OCI-LY7 (cell line): ENCODE results near the gene RCBTB2. TPM values are rescaled to one million over a fixed set of nuclear protein-coding genes. Genes with fewer than 3 reads are reported as not detected.

Source experiments
- BruUV-seq: library from RNA; stranded (reverse); fragments of 400-500 nt; replicated peaks from 2 replicates; lab custom pipeline; 2021; lab: Mats Ljungman, UMichigan
- CTCF ChIA-PET: fragments of 300-600 bp; sonication (Branson Sonifier 250); formaldehyde crosslinking; loops from one replicate; lab custom pipeline; 2022; ENCODE audit warnings: antibody characterized with exemption; ENCODE audit not compliant: unreplicated experiment; lab: Charles Lee
- POLR2A ChIA-PET: fragments of 300-600 bp; sonication (Branson Sonifier 250); formaldehyde crosslinking; loops from one replicate; lab custom pipeline; 2022; ENCODE audit warnings: antibody characterized with exemption; lab: Charles Lee
- DNase-seq: peaks from one replicate; pipeline ENCODE4 v3.0.0-alpha.2; 2015; ENCODE audit warnings: low spot score
- H2AFZ ChIP-seq: fragments of 200-600 bp; sonication (generic), shearing (Covaris generic); 2 replicates; pipeline ENCODE4 v1.6.1; 2014; ENCODE audit warnings: mild to moderate bottlenecking, antibody characterized with exemption, low read length, moderate library complexity
- H3K27ac ChIP-seq: fragments of 200-600 bp; sonication (generic); 2 replicates; pipeline ENCODE4 v1.5.1; 2014; ENCODE audit warnings: mixed run types, low read depth, mild to moderate bottlenecking, moderate library complexity, low read length, inconsistent platforms; ENCODE audit not compliant: poor library complexity, severe bottlenecking
- H3K36me3 ChIP-seq: fragments of 200-600 bp; sonication (generic); 2 replicates; pipeline ENCODE4 v1.6.1; 2014; ENCODE audit warnings: mild to moderate bottlenecking, antibody characterized with exemption, low read length, moderate library complexity, mixed read lengths; ENCODE audit not compliant: insufficient read depth
- H3K4me1 ChIP-seq: fragments of 200-600 bp; sonication (generic); 2 replicates; pipeline ENCODE4 v1.5.1; 2014; ENCODE audit warnings: mild to moderate bottlenecking, low read length; ENCODE audit not compliant: insufficient read depth, poor library complexity, severe bottlenecking
- H3K4me2 ChIP-seq: fragments of 200-600 bp; sonication (generic); 2 replicates; pipeline ENCODE4 v1.6.1; 2014; ENCODE audit warnings: mild to moderate bottlenecking, low read length
- H3K4me3 ChIP-seq: fragments of 200-600 bp; sonication (generic); 2 replicates; pipeline ENCODE4 v1.5.1; 2014; ENCODE audit warnings: mild to moderate bottlenecking, low read depth, low read length; ENCODE audit not compliant: poor library complexity, severe bottlenecking
- H3K79me2 ChIP-seq: fragments of 200-600 bp; sonication (generic); 2 replicates; pipeline ENCODE4 v1.6.1; 2016; ENCODE audit warnings: low read depth, mild to moderate bottlenecking, low read length, moderate library complexity, mixed read lengths; ENCODE audit not compliant: insufficient read depth
- H3K9me2 ChIP-seq: fragments of 200-600 bp; sonication (generic); 2 replicates; pipeline ENCODE4 v1.6.1; 2016; ENCODE audit warnings: mild to moderate bottlenecking, low read length, mixed read lengths; ENCODE audit not compliant: insufficient read depth
- H3K9me3 ChIP-seq: fragments of 200-600 bp; sonication (generic); 2 replicates; pipeline ENCODE4 v1.6.1; 2014; ENCODE audit warnings: mild to moderate bottlenecking, mixed run types, low read length, mixed read lengths
- H4K20me1 ChIP-seq: fragments of 200-600 bp; sonication (generic); 2 replicates; pipeline ENCODE4 v1.6.1; 2014; ENCODE audit warnings: mild to moderate bottlenecking, antibody characterized with exemption, low read length, moderate library complexity, mixed read lengths; ENCODE audit not compliant: insufficient read depth
- EZH2phosphoT487 ChIP-seq: fragments of 200-600 bp; sonication (generic); IDR thresholded peaks from 2 replicates; pipeline ENCODE4 v1.6.1; 2018; ENCODE audit warnings: low read depth, borderline replicate concordance, mild to moderate bottlenecking, mixed run types, antibody characterized with exemption, low read length, moderate library complexity, mixed read lengths
- intact Hi-C: fragments of 100-400 bp; cut with micrococcal nuclease; formaldehyde crosslinking; loops from one replicate; pipeline ENCODE4 v1.10.0; 2022; ENCODE audit not compliant: unreplicated experiment
- total RNA-seq, 2 experiments: library from RNA; depleted of rRNA in 1 of 2; stranded (reverse); fragments of >200 nt in 1 of 2; shearing (Covaris generic) in 1 of 2; gene quantifications; 2 replicates each; pipeline ENCODE4 v1.2.3, GENCODE V29; 2014 to 2022
- TF ChIP-seq, protein P1 (sequence below): fragments of 200-600 bp; sonication (generic); conservative IDR thresholded peaks from 2 replicates; pipeline ENCODE4 v1.5.1; 2014; ENCODE audit warnings: mild to moderate bottlenecking, antibody characterized with exemption, low read length, moderate library complexity, mixed read lengths

The RCBTB2 gene
- total RNA-seq, 2 experiments from 2014 or later: 7.2 to 9.0 TPM

DNA sequence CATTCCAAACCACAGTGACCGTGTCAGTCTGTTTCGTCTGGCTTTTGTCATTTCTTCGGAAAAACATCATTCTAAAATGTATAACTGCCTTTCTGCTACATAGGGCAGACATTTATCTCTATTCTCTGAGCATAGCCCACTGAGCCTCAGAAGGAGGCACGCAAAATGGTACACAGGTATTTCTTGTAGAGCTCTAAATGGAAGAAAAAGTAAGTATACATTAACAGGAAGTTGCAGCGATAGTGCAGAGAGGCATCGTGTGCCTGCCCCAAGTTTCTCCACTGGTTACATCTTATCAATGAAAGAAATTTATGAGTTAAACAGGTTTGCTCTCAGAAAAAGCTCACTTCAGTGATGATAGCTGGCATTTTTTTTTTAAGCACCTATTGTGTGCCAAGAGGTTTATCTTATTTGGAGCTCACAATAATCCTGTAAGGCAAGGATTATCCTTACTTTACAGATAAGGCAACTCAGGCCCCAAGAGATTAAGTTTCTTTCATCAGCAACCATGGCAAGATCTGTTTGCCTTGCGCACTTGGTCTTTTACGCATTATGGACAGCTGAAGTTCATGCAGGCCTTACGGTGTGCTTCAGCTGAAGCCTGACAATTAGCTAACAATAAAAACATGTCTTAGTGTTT is 1.2 kb upstream of the RCBTB2 start:
- Histone ChIP-seq H3K9me2 (no peaks in the 10 kb centered on the region), H4K20me1 (no peaks in the 10 kb centered on the region), H3K4me2 (peak overlapping the region; percentile 91), H3K4me3 (peak overlapping the region; percentile 73), H3K36me3 (no peaks in the 10 kb centered on the region), H2AFZ (peak overlapping the region; percentile 80; the same call in 1 of the 2 replicates), H3K4me1 (peaks cover 46% of the 10 kb centered on the region), H3K9me3 (peaks cover 11% of the 10 kb centered on the region; the same call in 1 of the 2 replicates), H3K79me2 (peaks cover 24% of the 10 kb centered on the region; the same call in 1 of the 2 replicates), H3K27ac (peak overlapping the region; percentile 80)
- no TSS peak for BruUV-seq
- TF ChIP-seq EZH2phosphoT487: no peak
- TF ChIP-seq, protein P1, sequence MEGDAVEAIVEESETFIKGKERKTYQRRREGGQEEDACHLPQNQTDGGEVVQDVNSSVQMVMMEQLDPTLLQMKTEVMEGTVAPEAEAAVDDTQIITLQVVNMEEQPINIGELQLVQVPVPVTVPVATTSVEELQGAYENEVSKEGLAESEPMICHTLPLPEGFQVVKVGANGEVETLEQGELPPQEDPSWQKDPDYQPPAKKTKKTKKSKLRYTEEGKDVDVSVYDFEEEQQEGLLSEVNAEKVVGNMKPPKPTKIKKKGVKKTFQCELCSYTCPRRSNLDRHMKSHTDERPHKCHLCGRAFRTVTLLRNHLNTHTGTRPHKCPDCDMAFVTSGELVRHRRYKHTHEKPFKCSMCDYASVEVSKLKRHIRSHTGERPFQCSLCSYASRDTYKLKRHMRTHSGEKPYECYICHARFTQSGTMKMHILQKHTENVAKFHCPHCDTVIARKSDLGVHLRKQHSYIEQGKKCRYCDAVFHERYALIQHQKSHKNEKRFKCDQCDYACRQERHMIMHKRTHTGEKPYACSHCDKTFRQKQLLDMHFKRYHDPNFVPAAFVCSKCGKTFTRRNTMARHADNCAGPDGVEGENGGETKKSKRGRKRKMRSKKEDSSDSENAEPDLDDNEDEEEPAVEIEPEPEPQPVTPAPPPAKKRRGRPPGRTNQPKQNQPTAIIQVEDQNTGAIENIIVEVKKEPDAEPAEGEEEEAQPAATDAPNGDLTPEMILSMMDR: no peak
- DNase-seq: no peak
- ChIA-PET CTCF (interaction anchor here (2.2 kb wide), 1 partner anchor 8 kb away, joined by 14 read pairs; no protein-coding TSS in a partner anchor), POLR2A (interaction anchor here (0.7 to 2.5 kb wide), 12 partner anchors 9 to 1939 kb away, joined by 3 to 15 read pairs (median 4); no protein-coding TSS in a partner anchor)
- intact Hi-C loops: loop anchor here (2.0 kb wide), 1 partner anchor 45 kb away; no protein-coding TSS in a partner anchor

DNA sequence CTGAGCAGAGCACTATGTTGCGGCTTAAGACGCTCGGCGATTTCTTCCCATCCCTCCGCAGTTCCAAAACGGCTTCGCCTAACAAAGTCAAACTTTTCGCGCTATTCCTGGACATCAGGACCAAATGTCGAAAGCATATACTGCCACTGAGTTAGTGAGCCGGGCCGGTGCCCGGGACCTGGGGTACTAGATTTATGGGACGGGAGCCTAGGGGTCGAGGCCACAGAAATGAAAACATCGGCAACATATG is 699 bp downstream of the RCBTB2 start:
- intact Hi-C loops: loop anchor here (1.0 to 2.0 kb wide), 4 partner anchors 30 to 228 kb away; no protein-coding TSS in a partner anchor
- no TSS peak for BruUV-seq

More for the DNA sequence above, 699 bp downstream of the RCBTB2 start:
- no peaks in the 10 kb centered on the region for H4K20me1 ChIP-seq
- no peak for DNase-seq
- H3K4me3 ChIP-seq: peak overlapping the region; percentile 73
- CTCF ChIA-PET: interaction anchor here (0.5 to 2.2 kb wide), 3 partner anchors 10 to 30 kb away, joined by 3 to 14 read pairs (median 4); no protein-coding TSS in a partner anchor
- H3K9me2 ChIP-seq: no peaks in the 10 kb centered on the region
- POLR2A ChIA-PET: interaction anchor here (0.5 to 2.7 kb wide), 21 partner anchors 10 to 1927 kb away, joined by 3 to 14 read pairs (median 4); partner anchors contain the start of gene ITM2B
- peak overlapping the region; percentile 94 for H3K4me2 ChIP-seq
- H3K36me3 ChIP-seq: no peaks in the 10 kb centered on the region
- H3K4me1 ChIP-seq: peaks cover 65% of the 10 kb centered on the region
- TF ChIP-seq, protein P1: no peak
- no peak for TF ChIP-seq EZH2phosphoT487
- peak overlapping the region; percentile 83 for H2AFZ ChIP-seq
- peak overlapping the region; percentile 80 for H3K27ac ChIP-seq
- peaks cover 43% of the 10 kb centered on the region; the same call in 1 of the 2 replicates for H3K79me2 ChIP-seq
- peaks cover 4% of the 10 kb centered on the region; the same call in 1 of the 2 replicates for H3K9me3 ChIP-seq
